Measurements from ENCODE around the gene DRP2. TPM values are rescaled to one million over a fixed set of nuclear protein-coding genes. Genes with fewer than 3 reads are reported as not detected.
"Not testable (repeated sequence)": the region's sequence is repeated elsewhere in the genome, so short reads cannot be mapped to it uniquely, and the experiment has no call there.

The DRP2 gene
- total RNA-seq, 2 experiments from 2014 or later = not detected

GRCh38 chrX:101187961-101188360 is 31.6 kb upstream of the DRP2 start:
- POLR2A ChIA-PET; H3K36me3 ChIP-seq (ENCODE audit: insufficient read depth, low read length); intact Hi-C loops (cut with DNase I, micrococcal nuclease); H3K4me3 ChIP-seq (ENCODE audit: low read length); DNase-seq; H3K27me3 Mint-ChIP-seq; CTCF ChIA-PET; H3K9me3 Mint-ChIP-seq; H3K4me1 Mint-ChIP-seq (ENCODE audit: low read depth); H3K27ac ChIP-seq (ENCODE audit: low read depth in 1 of 2, low read length in 2 of 2); H3K4me3 Mint-ChIP-seq; H3K36me3 Mint-ChIP-seq (ENCODE audit: low read depth); H3K9me3 ChIP-seq (ENCODE audit: control insufficient read depth in 1 of 2, insufficient read depth in 1 of 2, low read length in 2 of 2); H3K4me1 ChIP-seq (ENCODE audit: insufficient read depth, low read length); H3K27ac Mint-ChIP-seq; ATAC-seq (ENCODE audit: poor library complexity); H3K27me3 ChIP-seq (ENCODE audit: control insufficient read depth in 1 of 2, insufficient read depth in 2 of 2, low read length in 2 of 2): not testable (repeated sequence)

GRCh38 chrX:101190736-101191135 is 28.9 kb upstream of the DRP2 start:
- no peaks in the 10 kb centered on the region for H3K4me1 ChIP-seq (ENCODE audit: insufficient read depth, low read length)
- no peak overlapping the region for H3K27ac ChIP-seq (ENCODE audit: low read depth in 1 of 2, low read length in 2 of 2)
- Mint-ChIP-seq H3K27me3 (peaks cover 17% of the 10 kb centered on the region), H3K4me3 (no peak overlapping the region), H3K9me3 (no peaks in the 10 kb centered on the region), H3K4me1 (ENCODE audit: low read depth) (no peaks in the 10 kb centered on the region), H3K27ac (no peak overlapping the region), H3K36me3 (ENCODE audit: low read depth) (no peaks in the 10 kb centered on the region)
- H3K9me3 ChIP-seq (ENCODE audit: control insufficient read depth in 1 of 2, insufficient read depth in 1 of 2, low read length in 2 of 2) = no peaks in the 10 kb centered on the region
- ChIA-PET POLR2A (no interaction called here), CTCF (no interaction called here)
- TF ChIP-seq CTCF (IDR thresholded peaks at IDR 0.05) = no peak
- DNase-seq = no peak
- no peak for ATAC-seq (ENCODE audit: poor library complexity)
- intact Hi-C loops (cut with DNase I, micrococcal nuclease) = no loop called here
- H3K36me3 ChIP-seq (ENCODE audit: insufficient read depth, low read length) = no peaks in the 10 kb centered on the region
- H3K4me3 ChIP-seq (ENCODE audit: low read length) = no peak overlapping the region
- peaks cover 0 to 3% of the 10 kb centered on the region in 2 experiments for H3K27me3 ChIP-seq (ENCODE audit: control insufficient read depth in 1 of 2, insufficient read depth in 2 of 2, low read length in 2 of 2)

- Mint-ChIP-seq H3K27me3 (peaks cover 18% of the 10 kb centered on the region), H3K4me1 (ENCODE audit: low read depth) (no peaks in the 10 kb centered on the region), H3K36me3 (ENCODE audit: low read depth) (no peaks in the 10 kb centered on the region), H3K4me3 (no peak overlapping the region), H3K27ac (no peak overlapping the region), H3K9me3 (no peaks in the 10 kb centered on the region)
- DNase-seq (no peak), ATAC-seq (ENCODE audit: poor library complexity) (no peak)
- H3K27ac ChIP-seq (ENCODE audit: low read depth in 1 of 2, low read length in 2 of 2) = no peak overlapping the region
- intact Hi-C loops (cut with DNase I, micrococcal nuclease) = no loop called here
- ChIA-PET POLR2A (no interaction called here), CTCF (no interaction called here)
- H3K9me3 ChIP-seq (ENCODE audit: control insufficient read depth in 1 of 2, insufficient read depth in 1 of 2, low read length in 2 of 2) = no peaks in the 10 kb centered on the region
- no peak overlapping the region for H3K4me3 ChIP-seq (ENCODE audit: low read length)
- no peaks in the 10 kb centered on the region for H3K36me3 ChIP-seq (ENCODE audit: insufficient read depth, low read length)
- peaks cover 0 to 3% of the 10 kb centered on the region in 2 experiments for H3K27me3 ChIP-seq (ENCODE audit: control insufficient read depth in 1 of 2, insufficient read depth in 2 of 2, low read length in 2 of 2)
- TF ChIP-seq CTCF (IDR thresholded peaks at IDR 0.05) = no peak
- H3K4me1 ChIP-seq (ENCODE audit: insufficient read depth, low read length) = no peaks in the 10 kb centered on the region
Measured at GRCh38 chrX:101191217-101191750, 28.3 kb upstream of the DRP2 start.
